GM19324 (cell line): Measurements from ENCODE around the gene VWA5B1.

Source experiments
- ATAC-seq: cut with Tn5 transposase; IDR thresholded peaks from one replicate; pipeline ENCODE4 v1.9.1; 2021; ENCODE audit warnings: mild to moderate bottlenecking, moderate library complexity; ENCODE audit not compliant: unreplicated experiment, low FRiP score

Gene VWA5B1

GRCh38 chr1:20377516-20378270, 87.0 kb downstream of the VWA5B1 start:
- ATAC-seq, result no peak

- ATAC-seq, result no peak
Observed at GRCh38 chr1:20379075-20379474, 88.4 kb downstream of the VWA5B1 start.

- no peak for ATAC-seq
Observed at GRCh38 chr1:20380175-20380574, 89.5 kb downstream of the VWA5B1 start.

- ATAC-seq, result no peak
Observed at GRCh38 chr1:20380616-20381035, 90.0 kb downstream of the VWA5B1 start.

- ATAC-seq, result no peak
Observed at GRCh38 chr1:20381045-20381641, 90.5 kb downstream of the VWA5B1 start.

GRCh38 chr1:20381961-20382360, 91.3 kb downstream of the VWA5B1 start:
- ATAC-seq, result no peak

GRCh38 chr1:20382711-20383110, 92.0 kb downstream of the VWA5B1 start:
- ATAC-seq, result no peak

GRCh38 chr1:20383631-20384030, 93.0 kb downstream of the VWA5B1 start:
- ATAC-seq, result no peak

- ATAC-seq, result no peak
Observed at GRCh38 chr1:20385630-20386029, 95.0 kb downstream of the VWA5B1 start.

GRCh38 chr1:20386323-20387081, 95.8 kb downstream of the VWA5B1 start:
- ATAC-seq, result no peak

GRCh38 chr1:20389571-20389970, 98.9 kb downstream of the VWA5B1 start:
- ATAC-seq, result no peak

- no peak for ATAC-seq
Observed at GRCh38 chr1:20390589-20391331, 100.1 kb downstream of the VWA5B1 start.

GRCh38 chr1:20395255-20395654, 104.6 kb downstream of the VWA5B1 start:
- no peak for ATAC-seq

GRCh38 chr1:20398744-20399143, 108.1 kb downstream of the VWA5B1 start:
- ATAC-seq, result no peak

GRCh38 chr1:20399196-20399595, 108.5 kb downstream of the VWA5B1 start:
- ATAC-seq, result no peak

GRCh38 chr1:20399606-20400180, 109.0 kb downstream of the VWA5B1 start:
- no peak for ATAC-seq

GRCh38 chr1:20400341-20401177, 109.9 kb downstream of the VWA5B1 start:
- no peak for ATAC-seq

- ATAC-seq, result no peak
Observed at GRCh38 chr1:20401405-20402010, 110.8 kb downstream of the VWA5B1 start.
